ENCODE measurements around the gene FAM47E.

The FAM47E gene

GRCh38 chr4:76226418-76226817, 25.1 kb upstream of the FAM47E start:
- Histone ChIP-seq H3K4me1 (ENCODE audit: control insufficient read depth, insufficient read depth, low read length, poor library complexity, severe bottlenecking) (no peaks in the 10 kb centered on the region), H3K4me3 (ENCODE audit: insufficient read depth, low read depth, low read length, poor library complexity, severe bottlenecking) (no peak overlapping the region), H3K9me3 (ENCODE audit: control insufficient read depth, low read length) (no peaks in the 10 kb centered on the region), H3K27me3 (replicated peaks; ENCODE audit: control insufficient read depth, insufficient read depth, low read length, poor library complexity, severe bottlenecking) (no peaks in the 10 kb centered on the region), H3K36me3 (ENCODE audit: control insufficient read depth, insufficient read depth, low read length) (no peaks in the 10 kb centered on the region), H3K27ac (ENCODE audit: insufficient read depth, low read length, poor library complexity, severe bottlenecking) (no peak overlapping the region)
- no peak for DNase-seq

- no peaks in the 10 kb centered on the region for H3K9me3 ChIP-seq (ENCODE audit: control insufficient read depth, low read length)
- no peak overlapping the region for H3K4me3 ChIP-seq (ENCODE audit: insufficient read depth, low read depth, low read length, poor library complexity, severe bottlenecking)
- no peaks in the 10 kb centered on the region for H3K27me3 ChIP-seq (replicated peaks; ENCODE audit: control insufficient read depth, insufficient read depth, low read length, poor library complexity, severe bottlenecking)
- no peak overlapping the region for H3K27ac ChIP-seq (ENCODE audit: insufficient read depth, low read length, poor library complexity, severe bottlenecking)
- H3K36me3 ChIP-seq (ENCODE audit: control insufficient read depth, insufficient read depth, low read length), result no peaks in the 10 kb centered on the region
- no peak for DNase-seq
- no peaks in the 10 kb centered on the region for H3K4me1 ChIP-seq (ENCODE audit: control insufficient read depth, insufficient read depth, low read length, poor library complexity, severe bottlenecking)
Measured at GRCh38 chr4:76232681-76233080, 18.8 kb upstream of the FAM47E start.

DNA sequence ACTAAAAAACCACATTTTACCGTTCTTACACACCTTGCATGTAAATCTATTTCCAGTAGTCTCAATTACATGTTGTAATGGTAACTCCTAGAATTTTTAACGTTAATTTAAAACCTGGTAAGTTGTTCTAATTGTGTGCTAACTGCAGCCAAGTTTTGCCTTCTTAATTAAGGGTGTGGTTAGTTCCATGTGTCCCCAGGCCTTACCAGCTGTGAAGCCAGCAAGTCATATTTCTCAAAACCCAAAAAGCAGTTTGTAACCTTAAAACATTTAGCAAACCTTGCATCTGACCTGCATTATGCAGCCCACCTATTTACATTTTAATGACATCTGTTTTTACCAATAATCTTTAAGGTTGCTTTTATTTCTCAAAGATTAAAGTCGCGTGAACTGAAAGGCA, 18.4 kb upstream of the FAM47E start:
- no peak overlapping the region for H3K27ac ChIP-seq (ENCODE audit: insufficient read depth, low read length, poor library complexity, severe bottlenecking)
- no peaks in the 10 kb centered on the region for H3K27me3 ChIP-seq (replicated peaks; ENCODE audit: control insufficient read depth, insufficient read depth, low read length, poor library complexity, severe bottlenecking)
- no peaks in the 10 kb centered on the region for H3K4me1 ChIP-seq (ENCODE audit: control insufficient read depth, insufficient read depth, low read length, poor library complexity, severe bottlenecking)
- H3K4me3 ChIP-seq (ENCODE audit: insufficient read depth, low read depth, low read length, poor library complexity, severe bottlenecking), result no peak overlapping the region
- no peaks in the 10 kb centered on the region for H3K36me3 ChIP-seq (ENCODE audit: control insufficient read depth, insufficient read depth, low read length)
- H3K9me3 ChIP-seq (ENCODE audit: control insufficient read depth, low read length), result no peaks in the 10 kb centered on the region
- no peak for DNase-seq

DNA sequence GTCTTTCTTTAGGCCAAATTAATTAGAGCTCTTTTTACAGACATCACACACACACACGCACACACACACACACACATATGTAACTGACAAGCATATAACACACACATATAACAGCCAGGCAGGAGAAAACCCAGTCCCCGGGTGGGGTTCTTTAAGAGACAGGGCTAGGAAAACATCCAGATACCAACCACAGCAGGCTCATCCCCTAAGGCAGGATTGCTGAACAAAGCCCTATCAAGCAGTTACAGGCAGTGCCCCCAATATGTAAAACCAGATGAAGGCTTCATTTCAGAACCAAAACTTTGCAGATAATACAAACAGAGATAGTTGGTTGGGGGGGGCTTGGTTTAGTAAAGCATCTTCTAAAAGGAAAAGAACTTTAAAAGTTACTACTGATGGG, 18.0 kb upstream of the FAM47E start:
- H3K4me3 ChIP-seq (ENCODE audit: insufficient read depth, low read depth, low read length, poor library complexity, severe bottlenecking), result no peak overlapping the region
- H3K4me1 ChIP-seq (ENCODE audit: control insufficient read depth, insufficient read depth, low read length, poor library complexity, severe bottlenecking), result no peaks in the 10 kb centered on the region
- H3K27ac ChIP-seq (ENCODE audit: insufficient read depth, low read length, poor library complexity, severe bottlenecking), result no peak overlapping the region
- no peaks in the 10 kb centered on the region for H3K36me3 ChIP-seq (ENCODE audit: control insufficient read depth, insufficient read depth, low read length)
- no peaks in the 10 kb centered on the region for H3K27me3 ChIP-seq (replicated peaks; ENCODE audit: control insufficient read depth, insufficient read depth, low read length, poor library complexity, severe bottlenecking)
- H3K9me3 ChIP-seq (ENCODE audit: control insufficient read depth, low read length), result no peaks in the 10 kb centered on the region
- no peak for DNase-seq

DNA sequence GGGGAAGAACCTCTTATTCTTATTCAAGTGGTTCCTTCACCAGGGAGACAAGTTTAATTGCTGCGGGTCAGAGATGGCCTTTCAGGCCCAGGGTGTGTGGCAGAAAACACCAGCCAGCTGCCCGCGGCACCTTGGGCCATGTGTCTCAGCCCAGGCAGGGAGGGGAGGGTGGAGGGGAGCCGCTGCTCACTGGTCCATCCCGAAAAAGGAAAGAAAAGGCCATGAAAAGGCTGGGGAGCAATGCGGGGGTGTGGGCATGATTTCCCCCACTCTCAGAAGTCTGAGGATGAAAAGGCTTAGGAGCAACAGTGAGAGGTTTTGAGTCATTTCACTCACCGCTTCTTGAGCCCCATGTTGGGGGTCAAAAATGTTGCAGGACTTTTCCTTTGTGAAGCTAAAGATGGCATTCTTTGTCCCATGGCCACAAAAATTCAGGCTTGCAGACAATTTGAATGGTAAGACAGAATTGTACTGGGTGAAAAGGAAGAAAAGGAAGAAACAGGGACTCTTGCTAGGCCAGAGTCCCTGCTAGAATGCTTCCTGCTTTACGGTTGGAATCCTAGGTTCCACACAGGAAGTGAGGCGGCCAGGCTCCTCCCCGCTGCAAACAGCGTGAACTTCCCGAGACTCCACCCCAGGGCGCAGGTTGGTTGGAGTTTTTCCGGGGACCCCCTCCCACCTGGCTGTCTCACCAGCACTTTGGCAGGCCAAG, 17.4 kb upstream of the FAM47E start:
- H3K9me3 ChIP-seq (ENCODE audit: control insufficient read depth, low read length), result no peaks in the 10 kb centered on the region
- H3K36me3 ChIP-seq (ENCODE audit: control insufficient read depth, insufficient read depth, low read length), result no peaks in the 10 kb centered on the region
- no peak overlapping the region for H3K4me3 ChIP-seq (ENCODE audit: insufficient read depth, low read depth, low read length, poor library complexity, severe bottlenecking)
- H3K27ac ChIP-seq (ENCODE audit: insufficient read depth, low read length, poor library complexity, severe bottlenecking), result no peak overlapping the region
- no peaks in the 10 kb centered on the region for H3K27me3 ChIP-seq (replicated peaks; ENCODE audit: control insufficient read depth, insufficient read depth, low read length, poor library complexity, severe bottlenecking)
- no peaks in the 10 kb centered on the region for H3K4me1 ChIP-seq (ENCODE audit: control insufficient read depth, insufficient read depth, low read length, poor library complexity, severe bottlenecking)
- DNase-seq, result no peak

- H3K27me3 ChIP-seq (replicated peaks; ENCODE audit: control insufficient read depth, insufficient read depth, low read length, poor library complexity, severe bottlenecking), result no peaks in the 10 kb centered on the region
- H3K9me3 ChIP-seq (ENCODE audit: control insufficient read depth, low read length), result no peaks in the 10 kb centered on the region
- H3K4me3 ChIP-seq (ENCODE audit: insufficient read depth, low read depth, low read length, poor library complexity, severe bottlenecking), result no peak overlapping the region
- H3K4me1 ChIP-seq (ENCODE audit: control insufficient read depth, insufficient read depth, low read length, poor library complexity, severe bottlenecking), result no peaks in the 10 kb centered on the region
- H3K27ac ChIP-seq (ENCODE audit: insufficient read depth, low read length, poor library complexity, severe bottlenecking), result no peak overlapping the region
- no peak for DNase-seq
- H3K36me3 ChIP-seq (ENCODE audit: control insufficient read depth, insufficient read depth, low read length), result no peaks in the 10 kb centered on the region
Measured at GRCh38 chr4:76234679-76235044, 16.9 kb upstream of the FAM47E start.

GRCh38 chr4:76235407-76235806, 16.1 kb upstream of the FAM47E start:
- H3K36me3 ChIP-seq (ENCODE audit: control insufficient read depth, insufficient read depth, low read length), result no peaks in the 10 kb centered on the region
- H3K27ac ChIP-seq (ENCODE audit: insufficient read depth, low read length, poor library complexity, severe bottlenecking), result no peak overlapping the region
- no peaks in the 10 kb centered on the region for H3K27me3 ChIP-seq (replicated peaks; ENCODE audit: control insufficient read depth, insufficient read depth, low read length, poor library complexity, severe bottlenecking)
- DNase-seq, result no peak
- H3K4me1 ChIP-seq (ENCODE audit: control insufficient read depth, insufficient read depth, low read length, poor library complexity, severe bottlenecking), result no peaks in the 10 kb centered on the region
- no peaks in the 10 kb centered on the region for H3K9me3 ChIP-seq (ENCODE audit: control insufficient read depth, low read length)
- H3K4me3 ChIP-seq (ENCODE audit: insufficient read depth, low read depth, low read length, poor library complexity, severe bottlenecking), result no peak overlapping the region

- H3K4me3 ChIP-seq (ENCODE audit: insufficient read depth, low read depth, low read length, poor library complexity, severe bottlenecking), result no peak overlapping the region
- H3K4me1 ChIP-seq (ENCODE audit: control insufficient read depth, insufficient read depth, low read length, poor library complexity, severe bottlenecking), result no peaks in the 10 kb centered on the region
- no peak for DNase-seq
- H3K27me3 ChIP-seq (replicated peaks; ENCODE audit: control insufficient read depth, insufficient read depth, low read length, poor library complexity, severe bottlenecking), result no peaks in the 10 kb centered on the region
- H3K9me3 ChIP-seq (ENCODE audit: control insufficient read depth, low read length), result no peaks in the 10 kb centered on the region
- no peaks in the 10 kb centered on the region for H3K36me3 ChIP-seq (ENCODE audit: control insufficient read depth, insufficient read depth, low read length)
- H3K27ac ChIP-seq (ENCODE audit: insufficient read depth, low read length, poor library complexity, severe bottlenecking), result no peak overlapping the region
Measured at GRCh38 chr4:76235915-76236314, 15.6 kb upstream of the FAM47E start.

DNA sequence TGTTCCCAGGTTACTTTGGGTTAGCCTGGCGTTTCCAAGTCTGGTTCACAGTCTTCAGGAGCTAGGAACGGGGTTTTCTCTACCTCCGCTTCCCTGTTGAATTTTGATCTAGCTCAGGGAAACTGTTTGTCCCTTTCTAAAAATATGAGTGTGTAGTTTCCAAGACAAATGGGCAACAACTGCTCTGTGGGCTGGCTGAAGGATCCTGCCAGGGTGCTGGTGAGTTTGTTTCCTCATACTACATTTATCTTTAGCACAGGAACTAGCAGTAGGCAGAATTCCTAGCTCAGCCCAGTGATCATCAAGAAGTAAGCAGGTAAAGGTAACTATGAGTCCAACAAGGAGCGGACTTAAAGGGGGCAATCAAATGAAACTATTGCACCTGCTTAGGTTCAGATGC, 13.3 kb upstream of the FAM47E start:
- no peak overlapping the region for H3K4me3 ChIP-seq (ENCODE audit: insufficient read depth, low read depth, low read length, poor library complexity, severe bottlenecking)
- no peaks in the 10 kb centered on the region for H3K27me3 ChIP-seq (replicated peaks; ENCODE audit: control insufficient read depth, insufficient read depth, low read length, poor library complexity, severe bottlenecking)

DNA sequence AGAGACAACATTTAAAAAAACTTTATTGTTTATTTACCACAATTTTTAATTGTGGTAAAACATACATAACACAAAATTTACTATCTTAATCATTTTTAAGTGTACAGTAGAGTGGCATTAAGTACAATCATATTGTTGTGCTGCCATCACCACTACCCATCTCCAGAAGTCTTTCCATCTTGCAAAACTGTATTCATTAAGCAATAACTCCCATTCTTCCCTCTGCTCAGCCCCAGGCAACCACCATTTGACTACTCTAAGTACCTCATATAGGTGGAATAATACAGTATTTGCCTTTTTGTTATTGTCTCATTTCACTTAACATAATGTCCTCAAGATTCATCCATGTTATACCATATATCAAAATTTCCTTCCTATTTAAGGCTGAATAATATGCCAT, 12.8 kb upstream of the FAM47E start:
- Histone ChIP-seq H3K36me3 (ENCODE audit: control insufficient read depth, insufficient read depth, low read length) (no peaks in the 10 kb centered on the region), H3K9me3 (ENCODE audit: control insufficient read depth, low read length) (no peaks in the 10 kb centered on the region), H3K27me3 (replicated peaks; ENCODE audit: control insufficient read depth, insufficient read depth, low read length, poor library complexity, severe bottlenecking) (no peaks in the 10 kb centered on the region), H3K27ac (ENCODE audit: insufficient read depth, low read length, poor library complexity, severe bottlenecking) (no peak overlapping the region), H3K4me3 (ENCODE audit: insufficient read depth, low read depth, low read length, poor library complexity, severe bottlenecking) (no peak overlapping the region), H3K4me1 (ENCODE audit: control insufficient read depth, insufficient read depth, low read length, poor library complexity, severe bottlenecking) (no peaks in the 10 kb centered on the region)
- DNase-seq, result no peak

More for the DNA sequence above, 13.3 kb upstream of the FAM47E start:
- Histone ChIP-seq H3K9me3 (ENCODE audit: control insufficient read depth, low read length) (no peaks in the 10 kb centered on the region), H3K4me1 (ENCODE audit: control insufficient read depth, insufficient read depth, low read length, poor library complexity, severe bottlenecking) (no peaks in the 10 kb centered on the region), H3K36me3 (ENCODE audit: control insufficient read depth, insufficient read depth, low read length) (no peaks in the 10 kb centered on the region), H3K27ac (ENCODE audit: insufficient read depth, low read length, poor library complexity, severe bottlenecking) (no peak overlapping the region)
- DNase-seq, result no peak

Measured in effector memory CD4-positive, alpha-beta T cell (primary cell).